WTC11 (cell line): Measurements from ENCODE around the gene ING5. TPM values are rescaled to one million over a fixed set of nuclear protein-coding genes. Genes with fewer than 3 reads are reported as not detected.

Source experiments
- ATAC-seq: fragments of 200-7000 bp; cut with Tn5 transposase; 2 replicates; pipeline ENCODE4 v1.10.0; 2021; ENCODE audit warnings: mild to moderate bottlenecking, moderate library complexity
- CTCF ChIA-PET: fragments of 300-600 bp; sonication (Branson Sonifier 250); formaldehyde crosslinking; loops from one replicate; lab custom pipeline; 2021; ENCODE audit warnings: antibody characterized with exemption; lab: Charles Lee
- POLR2A ChIA-PET: fragments of 350-600 bp; sonication (Branson Sonifier 250); formaldehyde crosslinking; loops from one replicate; lab custom pipeline; 2021; ENCODE audit warnings: antibody characterized with exemption; lab: Charles Lee
- DNase-seq: peaks from one replicate; pipeline ENCODE4 v3.0.0; 2021; ENCODE audit warnings: low spot score
- H3K27ac Mint-ChIP-seq: 2 replicates; pipeline ENCODE4 v1.8.0; 2021; ENCODE audit warnings: mixed read lengths
- H3K27me3 Mint-ChIP-seq: 2 replicates; pipeline ENCODE4 v1.8.0; 2021; ENCODE audit warnings: low read depth, mild to moderate bottlenecking, moderate library complexity, mixed read lengths
- H3K36me3 Mint-ChIP-seq: 2 replicates; pipeline ENCODE4 v1.8.0; 2021; ENCODE audit warnings: mixed read lengths
- H3K4me1 Mint-ChIP-seq: 2 replicates; pipeline ENCODE4 v1.8.0; 2022; ENCODE audit warnings: mixed read lengths
- H3K4me3 Mint-ChIP-seq: 2 replicates; pipeline ENCODE4 v1.8.0; 2021; ENCODE audit warnings: mild to moderate bottlenecking, moderate library complexity, mixed read lengths
- H3K9me3 Mint-ChIP-seq: 2 replicates; pipeline ENCODE4 v1.8.0; 2021; ENCODE audit warnings: mixed read lengths
- CBFB ChIP-seq: sonication (generic); formaldehyde crosslinking; IDR thresholded peaks from 2 replicates; pipeline ENCODE4 v1.8.1; 2022; ENCODE audit warnings: mild to moderate bottlenecking, low read depth, missing genetic modification reagents
- IRF2 ChIP-seq: sonication (generic); formaldehyde crosslinking; IDR thresholded peaks from 2 replicates; pipeline ENCODE4 v1.8.0; 2022; ENCODE audit warnings: low read depth, missing genetic modification reagents, borderline replicate concordance
- JAZF1 ChIP-seq: fragments of 250-450 bp; sonication (Bioruptor Pico); IDR thresholded peaks from 2 replicates; pipeline ENCODE4 v1.9.0; 2021; ENCODE audit warnings: moderate library complexity, mild to moderate bottlenecking, inconsistent platforms
- PREB ChIP-seq: sonication (generic); formaldehyde crosslinking; IDR thresholded peaks from 2 replicates; pipeline ENCODE4 v1.8.1; 2022; ENCODE audit warnings: mild to moderate bottlenecking, missing genetic modification reagents, moderate library complexity, borderline replicate concordance
- PRRX2 ChIP-seq: fragments of 250-450 bp; sonication (Bioruptor Pico); IDR thresholded peaks from 2 replicates; pipeline ENCODE4 v1.8.0; 2021; ENCODE audit warnings: mild to moderate bottlenecking
- SP1 ChIP-seq: sonication (generic); formaldehyde crosslinking; conservative IDR thresholded peaks from 2 replicates; pipeline ENCODE4 v1.8.1; 2022; ENCODE audit warnings: missing genetic modification reagents
- ZMAT4 ChIP-seq: fragments of 250-450 bp; sonication (Bioruptor Pico); IDR thresholded peaks from 2 replicates; pipeline ENCODE4 v1.9.0; 2021; ENCODE audit warnings: mild to moderate bottlenecking
- ZNF219 ChIP-seq: sonication (generic); formaldehyde crosslinking; IDR thresholded peaks from 2 replicates; pipeline ENCODE4 v1.8.0; 2023; ENCODE audit warnings: missing genetic modification reagents, mild to moderate bottlenecking, borderline replicate concordance
- ZNF263 ChIP-seq: sonication (generic); formaldehyde crosslinking; IDR thresholded peaks from 2 replicates; pipeline ENCODE4 v1.8.1; 2022; ENCODE audit warnings: low read depth, mild to moderate bottlenecking, moderate library complexity, missing genetic modification reagents
- ZNF532 ChIP-seq: fragments of 250-450 bp; sonication (Bioruptor Pico); IDR thresholded peaks from 2 replicates; pipeline ENCODE4 v1.9.0; 2021; ENCODE audit warnings: mild to moderate bottlenecking, borderline replicate concordance
- ZNF671 ChIP-seq: fragments of 250-450 bp; sonication (Bioruptor Pico); IDR thresholded peaks from 2 replicates; pipeline ENCODE4 v1.8.0; 2021; ENCODE audit warnings: mild to moderate bottlenecking
- total RNA-seq: library from RNA; stranded (reverse); gene quantifications from 3 replicates; pipeline ENCODE4 v1.2.3, GENCODE V29; 2021
- TF ChIP-seq, protein P1 (sequence below): sonication (generic); formaldehyde crosslinking; IDR thresholded peaks from 2 replicates; pipeline ENCODE4 v1.8.1; 2023; ENCODE audit warnings: mild to moderate bottlenecking, moderate library complexity, missing genetic modification reagents
- TF ChIP-seq, protein P2 (sequence below): fragments of 250-450 bp; sonication (Bioruptor Pico); IDR thresholded peaks from 2 replicates; pipeline ENCODE4 v1.8.0; 2021; ENCODE audit warnings: mild to moderate bottlenecking
- TF ChIP-seq, protein P3 (sequence below): sonication (generic); formaldehyde crosslinking; IDR thresholded peaks from 2 replicates; pipeline ENCODE4 v1.8.0; 2022; ENCODE audit warnings: mild to moderate bottlenecking, missing genetic modification reagents
- TF ChIP-seq, protein P4 (sequence below): sonication (generic); formaldehyde crosslinking; IDR thresholded peaks from 2 replicates; pipeline ENCODE4 v1.8.1; 2023; ENCODE audit warnings: mild to moderate bottlenecking, missing genetic modification reagents, borderline replicate concordance
- TF ChIP-seq, protein P5 (sequence below): sonication (generic); formaldehyde crosslinking; IDR thresholded peaks from 2 replicates; pipeline ENCODE4 v1.8.0; 2022; ENCODE audit warnings: mild to moderate bottlenecking, missing genetic modification reagents
- TF ChIP-seq, protein P6 (sequence below): fragments of 200-600 bp; IDR thresholded peaks from 2 replicates; pipeline ENCODE4 v1.8.0; 2022; ENCODE audit warnings: antibody characterized with exemption

Gene ING5
- total RNA-seq, 1 experiment from 2014 or later = 43.1 TPM

DNA sequence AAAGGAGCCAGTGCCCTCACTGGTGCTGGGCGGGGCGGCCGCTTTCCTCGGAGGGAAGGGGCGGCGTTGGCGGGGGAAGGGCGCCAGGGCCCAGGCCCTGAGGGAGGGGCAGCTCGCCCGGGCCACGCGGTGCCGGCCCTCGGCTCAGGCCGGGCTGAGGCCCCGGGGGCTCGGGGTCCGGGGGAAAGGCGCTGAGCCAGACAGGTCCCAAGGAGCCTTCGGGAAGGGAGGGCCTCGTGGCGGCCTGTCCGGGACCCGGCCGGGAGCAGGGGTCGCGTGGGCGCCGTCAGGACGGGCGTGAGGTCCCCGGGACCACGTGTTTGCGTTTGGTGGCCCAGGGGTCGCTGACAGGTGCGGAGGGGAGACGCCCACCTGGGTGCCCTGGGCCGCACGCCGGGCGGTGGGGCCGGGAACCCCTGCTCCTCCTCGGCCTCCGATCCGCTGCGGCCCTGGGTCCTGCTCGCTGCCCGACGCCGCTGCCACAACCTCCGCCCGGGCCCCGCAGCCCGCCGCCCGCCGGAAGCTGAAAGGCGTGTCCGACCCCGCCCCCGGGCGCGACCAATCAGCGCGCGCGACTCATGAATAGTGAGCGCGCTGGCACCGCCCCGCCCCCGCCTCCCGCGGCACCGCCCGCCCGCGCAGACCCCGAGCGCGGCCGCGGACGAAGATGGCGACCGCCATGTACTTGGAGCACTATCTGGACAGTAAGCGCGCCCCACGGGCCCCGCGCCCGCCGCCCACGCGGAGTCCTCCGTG, at the start of gene ING5 (continued):
- TF ChIP-seq, protein P1, sequence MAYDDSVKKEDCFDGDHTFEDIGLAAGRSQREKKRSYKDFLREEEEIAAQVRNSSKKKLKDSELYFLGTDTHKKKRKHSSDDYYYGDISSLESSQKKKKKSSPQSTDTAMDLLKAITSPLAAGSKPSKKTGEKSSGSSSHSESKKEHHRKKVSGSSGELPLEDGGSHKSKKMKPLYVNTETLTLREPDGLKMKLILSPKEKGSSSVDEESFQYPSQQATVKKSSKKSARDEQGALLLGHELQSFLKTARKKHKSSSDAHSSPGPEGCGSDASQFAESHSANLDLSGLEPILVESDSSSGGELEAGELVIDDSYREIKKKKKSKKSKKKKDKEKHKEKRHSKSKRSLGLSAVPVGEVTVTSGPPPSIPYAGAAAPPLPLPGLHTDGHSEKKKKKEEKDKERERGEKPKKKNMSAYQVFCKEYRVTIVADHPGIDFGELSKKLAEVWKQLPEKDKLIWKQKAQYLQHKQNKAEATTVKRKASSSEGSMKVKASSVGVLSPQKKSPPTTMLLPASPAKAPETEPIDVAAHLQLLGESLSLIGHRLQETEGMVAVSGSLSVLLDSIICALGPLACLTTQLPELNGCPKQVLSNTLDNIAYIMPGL (CRISPR knock-in tag) = peak; percentile 80
- TF ChIP-seq JAZF1 (CRISPR knock-in tag) (no peak), ZNF263 (CRISPR knock-in tag) (peak; percentile 61; the same call in 1 of the 2 replicates)
- TF ChIP-seq, all 79 proteins: peak for 30

GRCh38 chr2:241652142-241652541, 49.7 kb upstream of the ING5 start:
- TF ChIP-seq, protein P2, sequence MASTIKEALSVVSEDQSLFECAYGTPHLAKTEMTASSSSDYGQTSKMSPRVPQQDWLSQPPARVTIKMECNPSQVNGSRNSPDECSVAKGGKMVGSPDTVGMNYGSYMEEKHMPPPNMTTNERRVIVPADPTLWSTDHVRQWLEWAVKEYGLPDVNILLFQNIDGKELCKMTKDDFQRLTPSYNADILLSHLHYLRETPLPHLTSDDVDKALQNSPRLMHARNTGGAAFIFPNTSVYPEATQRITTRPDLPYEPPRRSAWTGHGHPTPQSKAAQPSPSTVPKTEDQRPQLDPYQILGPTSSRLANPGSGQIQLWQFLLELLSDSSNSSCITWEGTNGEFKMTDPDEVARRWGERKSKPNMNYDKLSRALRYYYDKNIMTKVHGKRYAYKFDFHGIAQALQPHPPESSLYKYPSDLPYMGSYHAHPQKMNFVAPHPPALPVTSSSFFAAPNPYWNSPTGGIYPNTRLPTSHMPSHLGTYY = no peak
- TF ChIP-seq SP1 (CRISPR knock-in tag) = no peak
- no peak for TF ChIP-seq CBFB (CRISPR knock-in tag)
- TF ChIP-seq ZNF671 = no peak
- TF ChIP-seq IRF2 (CRISPR knock-in tag) = no peak
- TF ChIP-seq, protein P3, sequence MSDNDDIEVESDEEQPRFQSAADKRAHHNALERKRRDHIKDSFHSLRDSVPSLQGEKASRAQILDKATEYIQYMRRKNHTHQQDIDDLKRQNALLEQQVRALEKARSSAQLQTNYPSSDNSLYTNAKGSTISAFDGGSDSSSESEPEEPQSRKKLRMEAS (CRISPR knock-in tag) = no peak
- no peak for TF ChIP-seq PRRX2 (CRISPR knock-in tag)
- no peak for TF ChIP-seq ZNF219 (CRISPR knock-in tag)
- TF ChIP-seq, protein P4, sequence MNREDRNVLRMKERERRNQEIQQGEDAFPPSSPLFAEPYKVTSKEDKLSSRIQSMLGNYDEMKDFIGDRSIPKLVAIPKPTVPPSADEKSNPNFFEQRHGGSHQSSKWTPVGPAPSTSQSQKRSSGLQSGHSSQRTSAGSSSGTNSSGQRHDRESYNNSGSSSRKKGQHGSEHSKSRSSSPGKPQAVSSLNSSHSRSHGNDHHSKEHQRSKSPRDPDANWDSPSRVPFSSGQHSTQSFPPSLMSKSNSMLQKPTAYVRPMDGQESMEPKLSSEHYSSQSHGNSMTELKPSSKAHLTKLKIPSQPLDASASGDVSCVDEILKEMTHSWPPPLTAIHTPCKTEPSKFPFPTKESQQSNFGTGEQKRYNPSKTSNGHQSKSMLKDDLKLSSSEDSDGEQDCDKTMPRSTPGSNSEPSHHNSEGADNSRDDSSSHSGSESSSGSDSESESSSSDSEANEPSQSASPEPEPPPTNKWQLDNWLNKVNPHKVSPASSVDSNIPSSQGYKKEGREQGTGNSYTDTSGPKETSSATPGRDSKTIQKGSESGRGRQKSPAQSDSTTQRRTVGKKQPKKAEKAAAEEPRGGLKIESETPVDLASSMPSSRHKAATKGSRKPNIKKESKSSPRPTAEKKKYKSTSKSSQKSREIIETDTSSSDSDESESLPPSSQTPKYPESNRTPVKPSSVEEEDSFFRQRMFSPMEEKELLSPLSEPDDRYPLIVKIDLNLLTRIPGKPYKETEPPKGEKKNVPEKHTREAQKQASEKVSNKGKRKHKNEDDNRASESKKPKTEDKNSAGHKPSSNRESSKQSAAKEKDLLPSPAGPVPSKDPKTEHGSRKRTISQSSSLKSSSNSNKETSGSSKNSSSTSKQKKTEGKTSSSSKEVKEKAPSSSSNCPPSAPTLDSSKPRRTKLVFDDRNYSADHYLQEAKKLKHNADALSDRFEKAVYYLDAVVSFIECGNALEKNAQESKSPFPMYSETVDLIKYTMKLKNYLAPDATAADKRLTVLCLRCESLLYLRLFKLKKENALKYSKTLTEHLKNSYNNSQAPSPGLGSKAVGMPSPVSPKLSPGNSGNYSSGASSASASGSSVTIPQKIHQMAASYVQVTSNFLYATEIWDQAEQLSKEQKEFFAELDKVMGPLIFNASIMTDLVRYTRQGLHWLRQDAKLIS (CRISPR knock-in tag) = no peak
- no peak for TF ChIP-seq ZMAT4
- TF ChIP-seq, protein P5, sequence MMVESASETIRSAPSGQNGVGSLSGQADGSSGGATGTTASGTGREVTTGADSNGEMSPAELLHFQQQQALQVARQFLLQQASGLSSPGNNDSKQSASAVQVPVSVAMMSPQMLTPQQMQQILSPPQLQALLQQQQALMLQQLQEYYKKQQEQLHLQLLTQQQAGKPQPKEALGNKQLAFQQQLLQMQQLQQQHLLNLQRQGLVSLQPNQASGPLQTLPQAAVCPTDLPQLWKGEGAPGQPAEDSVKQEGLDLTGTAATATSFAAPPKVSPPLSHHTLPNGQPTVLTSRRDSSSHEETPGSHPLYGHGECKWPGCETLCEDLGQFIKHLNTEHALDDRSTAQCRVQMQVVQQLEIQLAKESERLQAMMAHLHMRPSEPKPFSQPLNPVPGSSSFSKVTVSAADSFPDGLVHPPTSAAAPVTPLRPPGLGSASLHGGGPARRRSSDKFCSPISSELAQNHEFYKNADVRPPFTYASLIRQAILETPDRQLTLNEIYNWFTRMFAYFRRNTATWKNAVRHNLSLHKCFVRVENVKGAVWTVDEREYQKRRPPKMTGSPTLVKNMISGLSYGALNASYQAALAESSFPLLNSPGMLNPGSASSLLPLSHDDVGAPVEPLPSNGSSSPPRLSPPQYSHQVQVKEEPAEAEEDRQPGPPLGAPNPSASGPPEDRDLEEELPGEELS (CRISPR knock-in tag) = no peak
- TF ChIP-seq ZNF263 (CRISPR knock-in tag) = no peak
- no peak for TF ChIP-seq ZNF532 (CRISPR knock-in tag)
- TF ChIP-seq PREB (CRISPR knock-in tag) = no peak
- TF ChIP-seq, protein P6, sequence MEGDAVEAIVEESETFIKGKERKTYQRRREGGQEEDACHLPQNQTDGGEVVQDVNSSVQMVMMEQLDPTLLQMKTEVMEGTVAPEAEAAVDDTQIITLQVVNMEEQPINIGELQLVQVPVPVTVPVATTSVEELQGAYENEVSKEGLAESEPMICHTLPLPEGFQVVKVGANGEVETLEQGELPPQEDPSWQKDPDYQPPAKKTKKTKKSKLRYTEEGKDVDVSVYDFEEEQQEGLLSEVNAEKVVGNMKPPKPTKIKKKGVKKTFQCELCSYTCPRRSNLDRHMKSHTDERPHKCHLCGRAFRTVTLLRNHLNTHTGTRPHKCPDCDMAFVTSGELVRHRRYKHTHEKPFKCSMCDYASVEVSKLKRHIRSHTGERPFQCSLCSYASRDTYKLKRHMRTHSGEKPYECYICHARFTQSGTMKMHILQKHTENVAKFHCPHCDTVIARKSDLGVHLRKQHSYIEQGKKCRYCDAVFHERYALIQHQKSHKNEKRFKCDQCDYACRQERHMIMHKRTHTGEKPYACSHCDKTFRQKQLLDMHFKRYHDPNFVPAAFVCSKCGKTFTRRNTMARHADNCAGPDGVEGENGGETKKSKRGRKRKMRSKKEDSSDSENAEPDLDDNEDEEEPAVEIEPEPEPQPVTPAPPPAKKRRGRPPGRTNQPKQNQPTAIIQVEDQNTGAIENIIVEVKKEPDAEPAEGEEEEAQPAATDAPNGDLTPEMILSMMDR = no peak
- no peak overlapping the region for H3K27ac Mint-ChIP-seq
- peaks cover 42% of the 10 kb centered on the region for H3K36me3 Mint-ChIP-seq
- H3K9me3 Mint-ChIP-seq = no peaks in the 10 kb centered on the region
- no peak for ATAC-seq
- CTCF ChIA-PET = no interaction called here
- no peaks in the 10 kb centered on the region for H3K27me3 Mint-ChIP-seq
- no peak overlapping the region for H3K4me3 Mint-ChIP-seq
- peaks cover 23% of the 10 kb centered on the region for H3K4me1 Mint-ChIP-seq
- no peak for DNase-seq
- POLR2A ChIA-PET = no interaction called here
